OCI-LY1 (cell line): ENCODE results near the gene CDK17.

Source experiments
- CTCF ChIP-seq: fragments of 200-600 bp; sonication (generic), shearing (Covaris generic); IDR thresholded peaks from 2 replicates; pipeline ENCODE4 v1.5.1; 2017; ENCODE audit warnings: mild to moderate bottlenecking, antibody characterized with exemption, low read length, moderate library complexity, mixed read lengths
- EZH2 ChIP-seq: fragments of 200-600 bp; sonication (generic), shearing (Covaris generic); IDR thresholded peaks from 2 replicates; pipeline ENCODE4 v1.8.0; 2017; ENCODE audit warnings: borderline replicate concordance, mixed run types, mild to moderate bottlenecking, antibody characterized with exemption, low read length, moderate library complexity, mixed read lengths

- TF ChIP-seq CTCF (no peak), EZH2 (no peak)
Observed at GRCh38 chr12:96249196-96250118, 150.8 kb downstream of the CDK17 start.
